Activated CD8-positive, alpha-beta T cell treated with anti-CD3 and anti-CD28 coated beads for 36 hours (primary cell): ENCODE results near the gene DGKA. TPM values are rescaled to one million over a fixed set of nuclear protein-coding genes. Genes with fewer than 3 reads are reported as not detected.

Experiments
- ATAC-seq: fragments of 200-7000 bp; cut with Tn5 transposase; one replicate; pipeline ENCODE4 v1.10.0; 2021; ENCODE audit warnings: mild to moderate bottlenecking, moderate library complexity
- CTCF ChIA-PET: fragments of 350-600 bp; sonication (Branson Sonifier 250); formaldehyde crosslinking; loops from one replicate; lab custom pipeline; 2021; ENCODE audit warnings: antibody characterized with exemption; lab: Charles Lee
- POLR2A ChIA-PET: fragments of 350-600 bp; sonication (Branson Sonifier 250); formaldehyde crosslinking; loops from one replicate; lab custom pipeline; 2021; ENCODE audit warnings: antibody characterized with exemption; lab: Charles Lee
- DNase-seq: peaks from one replicate; pipeline ENCODE4 v3.0.0-alpha.2; 2020
- H3K27ac Mint-ChIP-seq: one replicate; pipeline ENCODE4 v1.8.0; 2021; ENCODE audit warnings: mild to moderate bottlenecking, mixed read lengths
- H3K27me3 Mint-ChIP-seq: one replicate; pipeline ENCODE4 v1.8.0; 2021; ENCODE audit warnings: mixed read lengths
- H3K36me3 Mint-ChIP-seq: one replicate; pipeline ENCODE4 v1.8.0; 2021; ENCODE audit warnings: low read depth, mixed read lengths
- H3K4me1 Mint-ChIP-seq: one replicate; pipeline ENCODE4 v1.8.0; 2021; ENCODE audit warnings: low read depth, mixed read lengths
- H3K4me3 Mint-ChIP-seq: one replicate; pipeline ENCODE4 v1.8.0; 2021; ENCODE audit warnings: mild to moderate bottlenecking, moderate library complexity, mixed read lengths
- H3K9me3 Mint-ChIP-seq: one replicate; pipeline ENCODE4 v1.8.0; 2021; ENCODE audit warnings: mixed read lengths
- intact Hi-C: fragments of 100-400 bp; cut with micrococcal nuclease; formaldehyde crosslinking; loops from one replicate; pipeline ENCODE4 v1.10.0; 2022
- total RNA-seq, 2 experiments: library from RNA; stranded (reverse); gene quantifications; one replicate each; pipeline ENCODE4 v1.2.3, GENCODE V29; 2021
- TF ChIP-seq, protein P1 (sequence below): fragments of 200-600 bp; IDR thresholded peaks from one replicate; pipeline ENCODE4 v1.8.0; 2022; ENCODE audit warnings: antibody characterized with exemption, mild to moderate bottlenecking

The DGKA gene
- total RNA-seq, 2 experiments from 2014 or later, result 350 to 353 TPM

DNA sequence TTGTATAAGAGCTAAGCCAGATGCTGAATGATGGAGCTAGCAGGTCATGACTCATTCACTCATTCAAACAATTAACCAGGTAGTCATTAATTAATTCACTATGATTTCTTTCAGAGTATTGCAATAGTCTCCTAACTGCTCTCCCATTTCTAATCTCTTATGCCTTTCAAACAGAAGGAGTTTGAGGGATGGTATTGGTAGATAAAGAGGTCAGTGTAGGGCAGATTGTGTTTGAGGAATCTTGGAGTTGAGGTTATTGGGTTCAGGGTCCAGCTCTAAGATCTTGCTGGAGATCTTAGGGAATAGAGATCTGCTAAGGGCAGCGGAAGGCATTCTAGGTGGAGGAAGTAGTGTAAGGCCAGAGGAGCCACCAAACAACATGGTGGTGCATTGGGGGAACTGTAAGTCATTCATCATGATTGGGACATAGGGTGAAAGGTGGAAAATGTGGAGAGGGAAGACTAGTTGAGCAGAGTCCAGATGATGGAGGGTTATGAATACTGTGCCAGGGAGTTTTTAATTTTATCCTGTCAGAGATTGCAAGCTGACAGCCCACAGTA lies 11.7 kb downstream of the DGKA start:
- ATAC-seq (no peak), DNase-seq (no peak)
- CTCF ChIA-PET, result interaction anchor here (0.8 to 1.3 kb wide), 4 partner anchors 10 to 181 kb away, joined by 3 to 6 read pairs (median 4); no protein-coding TSS in a partner anchor
- peak overlapping the region; percentile 71 for H3K27ac Mint-ChIP-seq
- H3K36me3 Mint-ChIP-seq, result peaks cover 88% of the 10 kb centered on the region
- POLR2A ChIA-PET, result interaction anchor here (0.8 to 3.0 kb wide), 6 partner anchors 10 to 98 kb away, joined by 3 to 11 read pairs (median 4); no protein-coding TSS in a partner anchor
- H3K9me3 Mint-ChIP-seq, result no peaks in the 10 kb centered on the region
- peaks cover 71% of the 10 kb centered on the region for H3K4me1 Mint-ChIP-seq
- no peak overlapping the region for H3K4me3 Mint-ChIP-seq
- TF ChIP-seq, protein P1, sequence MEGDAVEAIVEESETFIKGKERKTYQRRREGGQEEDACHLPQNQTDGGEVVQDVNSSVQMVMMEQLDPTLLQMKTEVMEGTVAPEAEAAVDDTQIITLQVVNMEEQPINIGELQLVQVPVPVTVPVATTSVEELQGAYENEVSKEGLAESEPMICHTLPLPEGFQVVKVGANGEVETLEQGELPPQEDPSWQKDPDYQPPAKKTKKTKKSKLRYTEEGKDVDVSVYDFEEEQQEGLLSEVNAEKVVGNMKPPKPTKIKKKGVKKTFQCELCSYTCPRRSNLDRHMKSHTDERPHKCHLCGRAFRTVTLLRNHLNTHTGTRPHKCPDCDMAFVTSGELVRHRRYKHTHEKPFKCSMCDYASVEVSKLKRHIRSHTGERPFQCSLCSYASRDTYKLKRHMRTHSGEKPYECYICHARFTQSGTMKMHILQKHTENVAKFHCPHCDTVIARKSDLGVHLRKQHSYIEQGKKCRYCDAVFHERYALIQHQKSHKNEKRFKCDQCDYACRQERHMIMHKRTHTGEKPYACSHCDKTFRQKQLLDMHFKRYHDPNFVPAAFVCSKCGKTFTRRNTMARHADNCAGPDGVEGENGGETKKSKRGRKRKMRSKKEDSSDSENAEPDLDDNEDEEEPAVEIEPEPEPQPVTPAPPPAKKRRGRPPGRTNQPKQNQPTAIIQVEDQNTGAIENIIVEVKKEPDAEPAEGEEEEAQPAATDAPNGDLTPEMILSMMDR, result no peak
- intact Hi-C loops, result no loop called here
- no peaks in the 10 kb centered on the region for H3K27me3 Mint-ChIP-seq

DNA sequence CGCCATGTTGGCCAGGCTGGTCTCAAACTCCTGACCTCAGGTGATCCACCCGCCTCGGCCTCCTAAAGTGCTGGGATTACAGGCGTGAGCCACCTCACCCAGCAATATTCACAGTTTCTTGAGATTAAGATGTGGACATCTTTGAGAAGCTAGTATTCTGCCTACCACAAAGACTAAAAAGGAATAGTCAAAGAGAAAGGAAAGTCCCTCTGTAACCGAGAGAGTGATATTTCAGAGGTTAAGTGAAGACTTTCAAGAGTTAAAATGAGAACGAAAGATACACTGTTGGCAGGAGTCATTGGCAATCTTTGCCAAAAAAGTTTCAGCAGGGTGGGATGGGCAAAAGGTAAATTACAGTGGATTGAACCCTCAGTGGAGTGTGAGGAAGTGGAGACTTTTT lies 15.6 kb downstream of the DGKA start:
- no peaks in the 10 kb centered on the region for H3K27me3 Mint-ChIP-seq
- ChIA-PET CTCF (interaction anchor here (1.3 to 2.1 kb wide), 3 partner anchors 11 to 152 kb away, joined by 4 to 6 read pairs (median 6); no protein-coding TSS in a partner anchor), POLR2A (interaction anchor here (1.0 to 6.5 kb wide), 3 partner anchors 11 to 199 kb away, joined by 3 to 36 read pairs (median 3); no protein-coding TSS in a partner anchor)
- peak overlapping the region; percentile 75 for H3K27ac Mint-ChIP-seq
- intact Hi-C loops, result no loop called here
- no peaks in the 10 kb centered on the region for H3K9me3 Mint-ChIP-seq
- H3K4me3 Mint-ChIP-seq, result no peak overlapping the region
- peaks cover 66% of the 10 kb centered on the region for H3K36me3 Mint-ChIP-seq
- peak; percentile 45 for ATAC-seq
- TF ChIP-seq, protein P1, result no peak
- peaks cover 38% of the 10 kb centered on the region for H3K4me1 Mint-ChIP-seq
- DNase-seq, result no peak

DNA sequence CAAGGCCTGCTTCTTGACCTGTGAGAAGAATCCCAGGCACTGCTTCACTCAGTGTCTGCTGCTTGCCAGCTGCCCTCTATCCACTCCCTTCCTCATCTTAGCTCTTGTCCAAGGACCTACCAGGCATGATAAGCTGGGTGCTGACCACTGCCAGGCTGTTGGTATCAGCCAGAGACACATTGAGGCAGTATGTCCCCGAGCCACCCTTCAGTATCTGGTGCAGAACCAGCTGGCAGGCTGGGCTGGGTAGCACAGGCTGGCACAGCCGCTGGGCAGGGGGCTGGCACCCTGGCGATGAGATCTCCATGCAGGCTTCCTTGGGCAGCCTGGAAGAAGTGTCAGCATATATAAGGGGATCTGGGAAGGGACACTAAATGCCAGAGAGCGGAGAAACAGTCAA lies 24.4 kb downstream of the DGKA start:
- intact Hi-C loops, result no loop called here
- no peaks in the 10 kb centered on the region for H3K9me3 Mint-ChIP-seq

DNA sequence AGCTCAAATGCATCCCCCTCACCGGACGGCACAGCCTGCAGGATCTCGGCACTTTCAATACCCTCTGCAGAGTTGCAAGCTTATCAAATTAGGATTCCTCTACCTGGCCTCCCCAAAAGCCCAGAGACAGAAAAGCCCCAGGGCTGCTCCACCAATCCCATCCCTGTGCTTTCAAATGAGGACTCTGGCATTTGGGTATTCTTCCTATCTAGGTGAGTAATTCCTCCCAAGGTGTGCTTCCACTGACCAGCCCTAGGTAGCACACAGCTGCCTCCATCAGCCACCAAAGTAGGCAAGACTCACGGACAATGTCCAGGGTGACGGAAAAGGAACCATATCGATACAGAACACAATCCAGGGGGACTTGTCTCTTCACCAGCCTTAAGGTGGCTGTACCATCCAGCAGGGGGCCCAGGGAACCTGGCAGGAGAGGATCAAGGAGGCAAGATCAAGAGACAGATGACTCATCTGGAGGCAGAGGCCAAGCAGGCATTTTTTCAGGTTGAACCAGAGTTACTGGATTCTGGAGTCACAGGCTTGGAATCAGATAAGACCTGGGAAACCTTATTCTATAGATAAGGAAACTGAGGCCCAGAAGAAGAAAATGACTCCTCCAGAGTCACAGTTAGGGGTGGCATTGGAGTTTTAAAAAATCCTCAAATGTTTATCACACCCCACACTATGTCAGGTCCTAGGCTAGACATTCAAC lies 25.0 kb downstream of the DGKA start:
- Mint-ChIP-seq H3K36me3 (peaks cover 31% of the 10 kb centered on the region), H3K9me3 (no peaks in the 10 kb centered on the region), H3K4me1 (peaks cover 15% of the 10 kb centered on the region), H3K27ac (peak overlapping the region; percentile 60), H3K27me3 (no peaks in the 10 kb centered on the region), H3K4me3 (no peak overlapping the region)
- intact Hi-C loops, result no loop called here
- peak; percentile 75 for DNase-seq
- ChIA-PET POLR2A (interaction anchor here (0.5 to 5.9 kb wide), 7 partner anchors 9 to 300 kb away, joined by 3 to 46 read pairs (median 4); partner anchors contain the start of genes CDK2 and PMEL), CTCF (interaction anchor here (0.9 to 1.8 kb wide), 11 partner anchors 12 to 217 kb away, joined by 3 to 6 read pairs (median 3); no protein-coding TSS in a partner anchor)
- peak; percentile 74 for ATAC-seq
- TF ChIP-seq, protein P1, result peak; percentile 41

More for the DNA sequence above, 24.4 kb downstream of the DGKA start:
- Mint-ChIP-seq H3K27ac (peak overlapping the region; percentile 60), H3K4me1 (peaks cover 15% of the 10 kb centered on the region), H3K36me3 (peaks cover 31% of the 10 kb centered on the region), H3K27me3 (no peaks in the 10 kb centered on the region), H3K4me3 (no peak overlapping the region)
- TF ChIP-seq, protein P1, result no peak
- no peak for DNase-seq
- no peak for ATAC-seq
- ChIA-PET POLR2A (interaction anchor here (0.9 to 5.9 kb wide), 5 partner anchors 9 to 90 kb away, joined by 3 to 46 read pairs (median 10); partner anchors contain the start of genes CDK2 and PMEL), CTCF (interaction anchor here (0.9 to 1.8 kb wide), 7 partner anchors 13 to 217 kb away, joined by 3 to 6 read pairs (median 3); no protein-coding TSS in a partner anchor)
